K562 (cell line): Measurements from ENCODE around the gene MT1A. TPM values are rescaled to one million over a fixed set of nuclear protein-coding genes. Genes with fewer than 3 reads are reported as not detected.
A peak's percentile ranks its signal among the peaks of the same experiment; 100 is the strongest.

ENCODE experiments used
- ESRRB ChIP-seq: fragments of 250-450 bp; sonication (Bioruptor Pico); IDR thresholded peaks from 2 replicates; pipeline ENCODE4 v1.5.0; 2020; ENCODE audit warnings: mild to moderate bottlenecking, moderate library complexity, borderline replicate concordance
- KLF1 ChIP-seq: fragments of 450-650 bp; IDR thresholded peaks from 2 replicates; pipeline ENCODE4 v1.6.1; 2016; ENCODE audit warnings: missing genetic modification characterization, missing compliant biosample characterization
- MAZ ChIP-seq, 2 experiments: fragments of 450-650 bp in 1 of 2; sonication (generic) in 1 of 2; formaldehyde crosslinking; IDR thresholded peaks in 1 of 2; conservative IDR thresholded peaks in 1 of 2; 2 replicates each; pipeline versions ENCODE4 v1.4.0 to v1.5.0; 2020; ENCODE audit warnings: mild to moderate bottlenecking in 1 of 2, missing genetic modification reagents in 1 of 2
- NFE2L1 ChIP-seq: fragments of 450-650 bp; IDR thresholded peaks from 2 replicates; pipeline ENCODE4 v1.6.1; 2016; ENCODE audit warnings: missing genetic modification characterization, low read depth, mild to moderate bottlenecking, missing compliant biosample characterization, moderate library complexity, borderline replicate concordance
- NFXL1 ChIP-seq: fragments of 450-650 bp; formaldehyde crosslinking; IDR thresholded peaks from 2 replicates; pipeline ENCODE4 v1.4.0; 2021; ENCODE audit warnings: mild to moderate bottlenecking
- POLR3G ChIP-seq: IDR thresholded peaks from 2 replicates; pipeline ENCODE4 v1.6.1; 2011; ENCODE audit not compliant: insufficient read length, insufficient replicate concordance; ENCODE audit errors: extremely low read depth
- SIN3A ChIP-seq, 2 experiments: fragments of 150-350 bp in 1 of 2; IDR thresholded peaks; 2 replicates each; pipeline ENCODE4 v1.6.1; 2011 to 2016; ENCODE audit warnings: borderline replicate concordance in 2 of 2, low read depth in 2 of 2, low read length in 2 of 2, mild to moderate bottlenecking in 2 of 2, moderate library complexity in 2 of 2; ENCODE audit not compliant: control insufficient read depth in 1 of 2
- SMAD4 ChIP-seq: fragments of 250-450 bp; sonication (Bioruptor Pico); conservative IDR thresholded peaks from 2 replicates; pipeline ENCODE4 v1.8.0; 2021; ENCODE audit warnings: inconsistent platforms, mild to moderate bottlenecking, moderate library complexity
- SMC3 ChIP-seq: conservative IDR thresholded peaks from 2 replicates; pipeline ENCODE4 v1.6.1; 2011; ENCODE audit warnings: low read depth, low read length, improper control_type of control experiment; ENCODE audit not compliant: insufficient read depth
- ZNF121 ChIP-seq: sonication (generic); formaldehyde crosslinking; conservative IDR thresholded peaks from 2 replicates; pipeline ENCODE4 v1.8.0; 2022; ENCODE audit warnings: missing genetic modification reagents
- polyA plus RNA-seq, 8 experiments: library from polyadenylated mRNA; depleted of rRNA in 4 of 8; stranded (reverse) in 5 of 8; unstranded in 3 of 8; fragments of >200 nt; fragmentation: Nextera tagmentation in 2 of 8; fragmentation: Illumina TruSeq in 1 of 8; extraction: Ambion mirVana in 2 of 8; extraction: Trizol in 1 of 8; gene quantifications; 2 replicates each; pipeline versions ENCODE4 v1.2.1 to v1.2.3, GENCODE V29; 2011 to 2014; ENCODE audit warnings: inconsistent platforms in 1 of 8, missing spikeins in 1 of 8
- total RNA-seq, 7 experiments: library from RNA; depleted of rRNA in 6 of 7; stranded (reverse); fragments of >200 nt in 6 of 7; fragmentation: Illumina TruSeq in 2 of 7; extraction: Trizol in 2 of 7; gene quantifications; 2 replicates each; pipeline versions ENCODE4 v1.2.1 to v1.2.3, GENCODE V29; 2011 to 2021; ENCODE audit warnings: low replicate concordance in 1 of 7
- TF ChIP-seq, protein P1 (sequence below), 3 experiments: IDR thresholded peaks in 2 of 3; conservative IDR thresholded peaks in 1 of 3; 2 replicates each; pipeline ENCODE4 v1.5.1; 2011 to 2012; ENCODE audit warnings: low read length in 3 of 3, mild to moderate bottlenecking in 3 of 3, control low read depth in 2 of 3, improper control_type of control experiment in 1 of 3, inconsistent platforms in 1 of 3, low read depth in 1 of 3, mixed read lengths in 1 of 3, moderate library complexity in 1 of 3; ENCODE audit not compliant: insufficient read depth in 2 of 3
- TF ChIP-seq, protein P2 (sequence below), 2 experiments: IDR thresholded peaks; 2 replicates each; pipeline ENCODE4 v1.6.1; 2011; ENCODE audit warnings: borderline replicate concordance in 1 of 2, control low read depth in 1 of 2, low read depth in 1 of 2, low read length in 1 of 2, mild to moderate bottlenecking in 1 of 2, mixed read lengths in 1 of 2, moderate library complexity in 1 of 2; ENCODE audit not compliant: insufficient read depth in 1 of 2, insufficient read length in 1 of 2, poor library complexity in 1 of 2, severe bottlenecking in 1 of 2; ENCODE audit errors: extremely low read depth in 1 of 2
- TF ChIP-seq, protein P3 (sequence below): fragments of 450-650 bp; IDR thresholded peaks from 2 replicates; pipeline ENCODE4 v1.6.1; 2017; ENCODE audit warnings: antibody characterized with exemption
- TF ChIP-seq, protein P4 (sequence below): fragments of 450-650 bp; IDR thresholded peaks from one replicate; pipeline ENCODE4 v1.6.1; 2018; ENCODE audit warnings: mild to moderate bottlenecking, moderate library complexity; ENCODE audit not compliant: partially characterized antibody
- TF ChIP-seq, protein P5 (sequence below): sonication (generic); formaldehyde crosslinking; IDR thresholded peaks from 2 replicates; pipeline ENCODE4 v1.8.1; 2023; ENCODE audit warnings: mild to moderate bottlenecking, missing genetic modification reagents

MT1A gene
- total and polyA plus RNA-seq, 9 of the 15 experiments (the other 6 are each of a cell fraction or from before 2014, with no cell fraction given): 0.23 TPM; not detected in 8

DNA sequence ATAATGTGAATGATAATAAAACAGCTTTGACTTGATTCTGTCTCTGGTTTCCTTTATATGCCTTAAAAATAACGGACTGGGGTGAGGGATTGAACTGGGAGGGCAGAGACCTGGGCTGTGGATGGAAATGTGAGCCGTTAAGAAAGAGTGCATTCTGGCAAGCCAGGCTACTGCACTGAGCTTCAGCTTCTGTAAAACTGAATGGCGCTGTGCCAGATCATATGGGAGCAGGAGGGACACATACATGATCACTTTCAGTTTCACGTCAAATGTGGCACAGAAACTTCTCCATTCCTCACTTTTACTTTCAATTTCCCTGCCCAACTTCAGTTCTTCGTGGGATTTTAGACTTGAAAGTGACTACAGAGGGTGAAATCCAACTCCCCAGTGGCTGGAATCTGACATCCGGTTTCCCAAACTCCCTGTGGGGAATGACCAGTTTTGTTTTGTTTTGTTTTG is 29.0 kb upstream of the MT1A start (continued):
- TF ChIP-seq, protein P1, sequence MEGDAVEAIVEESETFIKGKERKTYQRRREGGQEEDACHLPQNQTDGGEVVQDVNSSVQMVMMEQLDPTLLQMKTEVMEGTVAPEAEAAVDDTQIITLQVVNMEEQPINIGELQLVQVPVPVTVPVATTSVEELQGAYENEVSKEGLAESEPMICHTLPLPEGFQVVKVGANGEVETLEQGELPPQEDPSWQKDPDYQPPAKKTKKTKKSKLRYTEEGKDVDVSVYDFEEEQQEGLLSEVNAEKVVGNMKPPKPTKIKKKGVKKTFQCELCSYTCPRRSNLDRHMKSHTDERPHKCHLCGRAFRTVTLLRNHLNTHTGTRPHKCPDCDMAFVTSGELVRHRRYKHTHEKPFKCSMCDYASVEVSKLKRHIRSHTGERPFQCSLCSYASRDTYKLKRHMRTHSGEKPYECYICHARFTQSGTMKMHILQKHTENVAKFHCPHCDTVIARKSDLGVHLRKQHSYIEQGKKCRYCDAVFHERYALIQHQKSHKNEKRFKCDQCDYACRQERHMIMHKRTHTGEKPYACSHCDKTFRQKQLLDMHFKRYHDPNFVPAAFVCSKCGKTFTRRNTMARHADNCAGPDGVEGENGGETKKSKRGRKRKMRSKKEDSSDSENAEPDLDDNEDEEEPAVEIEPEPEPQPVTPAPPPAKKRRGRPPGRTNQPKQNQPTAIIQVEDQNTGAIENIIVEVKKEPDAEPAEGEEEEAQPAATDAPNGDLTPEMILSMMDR (IDR thresholded peaks at IDR 0.05 in 2 of 3, conservative IDR thresholded peaks at IDR 0.05 in 1 of 3; ENCODE audit: insufficient read depth in 2 of 3, low read depth in 1 of 3, low read length in 3 of 3): no peak
- TF ChIP-seq NFE2L1 (tag): no peak
- TF ChIP-seq, protein P2, sequence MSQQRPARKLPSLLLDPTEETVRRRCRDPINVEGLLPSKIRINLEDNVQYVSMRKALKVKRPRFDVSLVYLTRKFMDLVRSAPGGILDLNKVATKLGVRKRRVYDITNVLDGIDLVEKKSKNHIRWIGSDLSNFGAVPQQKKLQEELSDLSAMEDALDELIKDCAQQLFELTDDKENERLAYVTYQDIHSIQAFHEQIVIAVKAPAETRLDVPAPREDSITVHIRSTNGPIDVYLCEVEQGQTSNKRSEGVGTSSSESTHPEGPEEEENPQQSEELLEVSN (IDR thresholded peaks at IDR 0.05; ENCODE audit: borderline replicate concordance in 1 of 2, extremely low read depth in 1 of 2, insufficient read depth in 1 of 2, insufficient read length in 1 of 2, low read depth in 1 of 2, low read length in 1 of 2, poor library complexity in 1 of 2, severe bottlenecking in 1 of 2): no peak
- TF ChIP-seq, protein P3, sequence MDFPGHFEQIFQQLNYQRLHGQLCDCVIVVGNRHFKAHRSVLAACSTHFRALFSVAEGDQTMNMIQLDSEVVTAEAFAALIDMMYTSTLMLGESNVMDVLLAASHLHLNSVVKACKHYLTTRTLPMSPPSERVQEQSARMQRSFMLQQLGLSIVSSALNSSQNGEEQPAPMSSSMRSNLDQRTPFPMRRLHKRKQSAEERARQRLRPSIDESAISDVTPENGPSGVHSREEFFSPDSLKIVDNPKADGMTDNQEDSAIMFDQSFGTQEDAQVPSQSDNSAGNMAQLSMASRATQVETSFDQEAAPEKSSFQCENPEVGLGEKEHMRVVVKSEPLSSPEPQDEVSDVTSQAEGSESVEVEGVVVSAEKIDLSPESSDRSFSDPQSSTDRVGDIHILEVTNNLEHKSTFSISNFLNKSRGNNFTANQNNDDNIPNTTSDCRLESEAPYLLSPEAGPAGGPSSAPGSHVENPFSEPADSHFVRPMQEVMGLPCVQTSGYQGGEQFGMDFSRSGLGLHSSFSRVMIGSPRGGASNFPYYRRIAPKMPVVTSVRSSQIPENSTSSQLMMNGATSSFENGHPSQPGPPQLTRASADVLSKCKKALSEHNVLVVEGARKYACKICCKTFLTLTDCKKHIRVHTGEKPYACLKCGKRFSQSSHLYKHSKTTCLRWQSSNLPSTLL: no peak
- TF ChIP-seq KLF1 (tag): no peak
- TF ChIP-seq ZNF121 (CRISPR knock-in tag): no peak
- TF ChIP-seq MAZ (CRISPR knock-in tag; conservative IDR thresholded peaks at IDR 0.05 in 1 of 2, IDR thresholded peaks at IDR 0.05 in 1 of 2): no peak
- no peak for TF ChIP-seq SMC3
- TF ChIP-seq POLR3G: no peak
- 0 out of 4 replicates have a peak, but pooled peaks of 1 of the 2 experiments have one; percentile 19 for TF ChIP-seq SIN3A (IDR thresholded peaks at IDR 0.05; ENCODE audit: borderline replicate concordance in 2 of 2, control insufficient read depth in 1 of 2, low read depth in 2 of 2, low read length in 2 of 2)
- TF ChIP-seq NFXL1 (CRISPR knock-in tag): no peak
- TF ChIP-seq, protein P4, sequence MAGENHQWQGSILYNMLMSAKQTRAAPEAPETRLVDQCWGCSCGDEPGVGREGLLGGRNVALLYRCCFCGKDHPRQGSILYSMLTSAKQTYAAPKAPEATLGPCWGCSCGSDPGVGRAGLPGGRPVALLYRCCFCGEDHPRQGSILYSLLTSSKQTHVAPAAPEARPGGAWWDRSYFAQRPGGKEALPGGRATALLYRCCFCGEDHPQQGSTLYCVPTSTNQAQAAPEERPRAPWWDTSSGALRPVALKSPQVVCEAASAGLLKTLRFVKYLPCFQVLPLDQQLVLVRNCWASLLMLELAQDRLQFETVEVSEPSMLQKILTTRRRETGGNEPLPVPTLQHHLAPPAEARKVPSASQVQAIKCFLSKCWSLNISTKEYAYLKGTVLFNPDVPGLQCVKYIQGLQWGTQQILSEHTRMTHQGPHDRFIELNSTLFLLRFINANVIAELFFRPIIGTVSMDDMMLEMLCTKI: no peak
- TF ChIP-seq, protein P5, sequence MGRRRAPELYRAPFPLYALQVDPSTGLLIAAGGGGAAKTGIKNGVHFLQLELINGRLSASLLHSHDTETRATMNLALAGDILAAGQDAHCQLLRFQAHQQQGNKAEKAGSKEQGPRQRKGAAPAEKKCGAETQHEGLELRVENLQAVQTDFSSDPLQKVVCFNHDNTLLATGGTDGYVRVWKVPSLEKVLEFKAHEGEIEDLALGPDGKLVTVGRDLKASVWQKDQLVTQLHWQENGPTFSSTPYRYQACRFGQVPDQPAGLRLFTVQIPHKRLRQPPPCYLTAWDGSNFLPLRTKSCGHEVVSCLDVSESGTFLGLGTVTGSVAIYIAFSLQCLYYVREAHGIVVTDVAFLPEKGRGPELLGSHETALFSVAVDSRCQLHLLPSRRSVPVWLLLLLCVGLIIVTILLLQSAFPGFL (CRISPR knock-in tag): no peak
- TF ChIP-seq SMAD4 (CRISPR knock-in tag): no peak
- TF ChIP-seq ESRRB (CRISPR knock-in tag): no peak
